HG03558 (cell line): Measurements from ENCODE around the gene BTG4.

Experiments
- ATAC-seq: cut with Tn5 transposase; IDR thresholded peaks from one replicate; pipeline ENCODE4 v1.9.1; 2021; ENCODE audit warnings: moderate number of reproducible peaks; ENCODE audit not compliant: unreplicated experiment; ENCODE audit errors: extremely low read depth

BTG4 gene

GRCh38 chr11:111538407-111539114, 26.4 kb upstream of the BTG4 start:
- no peak for ATAC-seq

- ATAC-seq = no peak
Observed at GRCh38 chr11:111537336-111537860, 25.2 kb upstream of the BTG4 start.

GRCh38 chr11:111535281-111535680, 23.1 kb upstream of the BTG4 start:
- no peak for ATAC-seq

- ATAC-seq = no peak
Observed at GRCh38 chr11:111532365-111532709, 20.2 kb upstream of the BTG4 start.

- ATAC-seq = no peak
Observed at GRCh38 chr11:111531687-111532364, 19.6 kb upstream of the BTG4 start.

GRCh38 chr11:111531136-111531535, 18.9 kb upstream of the BTG4 start:
- no peak for ATAC-seq

- no peak for ATAC-seq
Observed at GRCh38 chr11:111530091-111530490, 17.9 kb upstream of the BTG4 start.

- no peak for ATAC-seq
Observed at GRCh38 chr11:111528557-111528956, 16.4 kb upstream of the BTG4 start.

- no peak for ATAC-seq
Observed at GRCh38 chr11:111527279-111527678, 15.1 kb upstream of the BTG4 start.

- ATAC-seq = no peak
Observed at GRCh38 chr11:111526501-111526900, 14.3 kb upstream of the BTG4 start.

GRCh38 chr11:111525456-111525855, 13.3 kb upstream of the BTG4 start:
- no peak for ATAC-seq

GRCh38 chr11:111524056-111524455, 11.9 kb upstream of the BTG4 start:
- no peak for ATAC-seq

GRCh38 chr11:111523343-111523742, 11.2 kb upstream of the BTG4 start:
- ATAC-seq = no peak

GRCh38 chr11:111522426-111522825, 10.2 kb upstream of the BTG4 start:
- no peak for ATAC-seq

GRCh38 chr11:111521135-111521534, 8.9 kb upstream of the BTG4 start:
- ATAC-seq = no peak

GRCh38 chr11:111520560-111520959, 8.4 kb upstream of the BTG4 start:
- no peak for ATAC-seq

- ATAC-seq = no peak
Observed at GRCh38 chr11:111518668-111519067, 6.5 kb upstream of the BTG4 start.

GRCh38 chr11:111515591-111515990, 3.4 kb upstream of the BTG4 start:
- no peak for ATAC-seq

GRCh38 chr11:111514216-111515031, 2.2 kb upstream of the BTG4 start, which contains the start of gene HOATZ:
Gene HOATZ (plus strand): TSS chr11:111514778. CDS start chr11:111514785, 7 bp downstream.
- no peak for ATAC-seq

GRCh38 chr11:111513240-111513605, 1.0 kb upstream of the BTG4 start:
- no peak for ATAC-seq

- no peak for ATAC-seq
Observed at GRCh38 chr11:111510311-111510710, 1.9 kb downstream of the BTG4 start.
